Pancreas (tissue), 10 donors: ENCODE results near the gene GTPBP1. TPM values are rescaled to one million over a fixed set of nuclear protein-coding genes. Genes with fewer than 3 reads are reported as not detected.

Source experiments
- ATAC-seq, 4 donors: fragments of 200-7000 bp; cut with Tn5 transposase; one replicate each; pipeline versions ENCODE4 v1.8.0 to v1.9.1; 2020; ENCODE audit warnings: mild to moderate bottlenecking in 4 of 4, moderate library complexity in 4 of 4
- DNase-seq, 6 donors: peaks; one replicate each; pipeline ENCODE4 v3.0.0-alpha.2; 2020
- FAIRE-seq: peaks from 2 replicates; lab custom pipeline; 2012; peaks lifted over from hg19 to GRCh38; lab: Jason Lieb, UNC
- H3K27ac ChIP-seq, 4 donors: fragments of 200-600 bp; sonication (generic); 1 replicate in 3 of 4; 2 replicates in 1 of 4; pipeline versions ENCODE4 v1.5.0 to v1.8.0; 2020
- H3K27me3 ChIP-seq, 4 donors: fragments of 200-600 bp; one replicate each; pipeline ENCODE4 v1.8.0; 2021
- H3K36me3 ChIP-seq, 3 donors: fragments of 200-600 bp; sonication (generic) in 1 of 3; one replicate each; pipeline versions ENCODE4 v1.5.0 to v1.8.0; 2020 to 2021
- H3K4me1 ChIP-seq, 3 donors: fragments of 200-600 bp; one replicate each; pipeline ENCODE4 v1.8.0; 2021
- H3K4me3 ChIP-seq, 4 donors: fragments of 200-600 bp; sonication (generic) in 2 of 4; one replicate each; pipeline versions ENCODE4 v1.5.0 to v1.8.0; 2020 to 2021
- H3K9me3 ChIP-seq, 4 donors: fragments of 200-600 bp; one replicate each; pipeline ENCODE4 v1.8.0; 2021
- WGBS, 2 donors: extraction: QIAGEN DNeasy Blood & Tissue Kit; methylation state at CpG; one replicate each; pipeline ENCODE4 v1.1.7; 2013; 5-methylcytosine and 5-hydroxymethylcytosine counted together
- intact Hi-C, 3 donors: fragments of 100-400 bp; cut with DNase I; formaldehyde crosslinking; loops; one replicate each; pipeline versions ENCODE4 v1.11.1 to v1.14.2; 2022
- polyA plus RNA-seq, 2 donors: library from polyadenylated mRNA; stranded (reverse); fragments of 200-250 nt; gene quantifications; one replicate each; pipeline ENCODE4 v1.2.3, GENCODE V29; 2013
- total RNA-seq, 6 donors: library from RNA; stranded (reverse); fragmentation: NEBNext Ultra II Directional in 4 of 6; extraction: Animal tissue kit (Norgen Biotek cat#: 25700) in 4 of 6; gene quantifications; one replicate each; pipeline versions ENCODE4 v1.2.1 to v1.2.4, GENCODE V29; 2021 to 2023
- TF ChIP-seq, protein P1 (sequence below), 4 donors: fragments of 200-600 bp; sonication (generic) in 3 of 4; IDR thresholded peaks; one replicate each; pipeline versions ENCODE4 v1.5.0 to v1.8.0; 2021; ENCODE audit warnings: antibody characterized with exemption in 4 of 4
- donor health status: healthy with polysubstance abuse.
- donor health status: DM: no; HTN: no; CAD: no; lungs with moderate emphysema.
- donor health status: DM: no; HTN: no; CAD: no.
- donor health status: control.
- donor health status: control.
- donor health status: Bipolar disorder and iron deficiency.
- donor health status: DM: yes; HTN: yes; CAD: no.
- donor health status: DM: no; HTN: no; CAD: no.
- donor health status: DM: no; HTN: no; CAD: no.
- donor health status: DM: yes; HTN: yes; CAD: no.

Gene GTPBP1
- total and polyA plus RNA-seq, 8 donors, result 14.7 to 36.0 (median 28.3) TPM

DNA sequence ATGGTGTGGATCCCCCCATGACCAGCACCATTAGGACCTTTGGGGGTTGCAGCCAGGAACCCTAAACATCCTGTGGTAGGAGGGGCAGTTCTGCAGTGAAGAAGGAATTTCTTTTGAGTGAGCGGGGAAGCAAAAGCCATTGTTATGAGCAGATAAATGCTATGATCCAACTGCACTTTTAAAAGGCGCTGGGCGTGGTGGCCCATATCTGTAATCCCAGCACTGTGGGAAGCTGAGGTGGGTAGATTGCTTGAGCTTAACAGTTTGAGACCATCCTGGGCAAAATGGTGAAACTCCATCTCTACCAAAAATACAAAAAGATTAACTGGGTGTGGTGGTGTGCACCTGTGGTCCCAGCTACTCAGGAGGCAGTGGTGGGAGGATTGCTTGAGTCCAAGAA is 29.9 kb upstream of the GTPBP1 start:
- TF ChIP-seq, protein P1, sequence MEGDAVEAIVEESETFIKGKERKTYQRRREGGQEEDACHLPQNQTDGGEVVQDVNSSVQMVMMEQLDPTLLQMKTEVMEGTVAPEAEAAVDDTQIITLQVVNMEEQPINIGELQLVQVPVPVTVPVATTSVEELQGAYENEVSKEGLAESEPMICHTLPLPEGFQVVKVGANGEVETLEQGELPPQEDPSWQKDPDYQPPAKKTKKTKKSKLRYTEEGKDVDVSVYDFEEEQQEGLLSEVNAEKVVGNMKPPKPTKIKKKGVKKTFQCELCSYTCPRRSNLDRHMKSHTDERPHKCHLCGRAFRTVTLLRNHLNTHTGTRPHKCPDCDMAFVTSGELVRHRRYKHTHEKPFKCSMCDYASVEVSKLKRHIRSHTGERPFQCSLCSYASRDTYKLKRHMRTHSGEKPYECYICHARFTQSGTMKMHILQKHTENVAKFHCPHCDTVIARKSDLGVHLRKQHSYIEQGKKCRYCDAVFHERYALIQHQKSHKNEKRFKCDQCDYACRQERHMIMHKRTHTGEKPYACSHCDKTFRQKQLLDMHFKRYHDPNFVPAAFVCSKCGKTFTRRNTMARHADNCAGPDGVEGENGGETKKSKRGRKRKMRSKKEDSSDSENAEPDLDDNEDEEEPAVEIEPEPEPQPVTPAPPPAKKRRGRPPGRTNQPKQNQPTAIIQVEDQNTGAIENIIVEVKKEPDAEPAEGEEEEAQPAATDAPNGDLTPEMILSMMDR (IDR thresholded peaks at IDR 0.05), result no peak
- H3K27ac ChIP-seq, result no peak overlapping the region
- FAIRE-seq, result no peak

DNA sequence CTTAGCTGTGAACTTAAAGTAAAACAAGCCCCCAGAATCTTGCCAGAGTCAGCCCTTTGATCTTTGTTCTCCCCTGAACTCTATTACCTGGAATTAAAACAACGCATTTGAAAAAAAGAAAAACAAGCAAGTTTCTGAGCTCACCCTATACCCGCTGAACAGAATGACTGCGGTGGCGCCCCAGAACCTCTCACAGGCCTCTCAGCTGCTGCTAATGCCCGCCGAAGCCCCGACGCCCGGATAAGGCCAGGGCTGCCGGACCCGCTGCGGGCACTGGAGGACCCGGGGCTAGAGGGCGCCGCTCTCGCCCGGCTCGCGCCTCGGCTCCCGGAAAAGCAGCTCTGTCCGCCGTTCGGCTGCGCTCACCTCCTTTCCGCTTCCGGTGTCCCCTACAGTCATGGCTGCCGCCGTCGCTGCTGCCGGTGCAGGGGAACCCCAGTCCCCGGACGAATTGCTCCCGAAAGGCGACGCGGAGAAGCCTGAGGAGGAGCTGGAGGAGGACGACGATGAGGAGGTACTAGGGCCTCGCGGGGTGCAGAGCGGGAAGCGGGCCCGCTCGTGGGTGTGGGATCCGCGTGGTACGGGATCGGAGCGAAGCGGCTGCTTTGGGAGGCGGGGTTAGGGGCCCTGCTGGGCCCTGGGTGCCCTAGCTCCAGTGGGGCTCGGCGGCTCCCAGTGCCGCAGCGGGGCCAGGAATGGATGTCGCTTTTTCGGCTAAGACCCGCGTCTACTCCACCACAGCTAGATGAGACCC is 24.0 kb upstream of the GTPBP1 start, which contains the start of gene TOMM22:
Gene TOMM22 (plus strand): TSS at position 376 of the 754 bp plus-strand sequence. CDS start 22 bp downstream, at position 398.
- Histone ChIP-seq H3K4me3 (peak within 1 kb of the TSS; percentile 88 to 98 (median 94)), H3K27ac (peak within 1 kb of the TSS; percentile 43 to 62 (median 58)), H3K4me1 (peaks cover 0 to 8% (median 4%) of the 10 kb centered on the region in 3 donors), H3K36me3 (peaks cover 0 to 18% (median 0%) of the 10 kb centered on the region in 3 donors), H3K9me3 (no peaks in the 10 kb centered on the region), H3K27me3 (no peaks in the 10 kb centered on the region)
- FAIRE-seq (no peak), ATAC-seq (peak; percentile 99 to 100 (median 100)), DNase-seq (peak; percentile 83 to 97 (median 88))
- TF ChIP-seq, protein P1 (IDR thresholded peaks at IDR 0.05), result peak in 1 of 4 donors; percentile 25
- WGBS, 2 donors, result 1% methylated on average over 60 of the region's 60 CpGs
- intact Hi-C loops, result no loop called here

More for the DNA sequence above, 29.9 kb upstream of the GTPBP1 start:
- no peak for ATAC-seq
- intact Hi-C loops, result no loop called here
- no peaks in the 10 kb centered on the region for H3K9me3 ChIP-seq
- no peaks in the 10 kb centered on the region for H3K27me3 ChIP-seq
- DNase-seq, result no peak
- H3K4me1 ChIP-seq, result no peaks in the 10 kb centered on the region
- no peak overlapping the region for H3K4me3 ChIP-seq
- 93 to 95% methylated on average over 3 of the region's 3 CpGs for WGBS, 2 donors
- H3K36me3 ChIP-seq, result peaks cover 0 to 19% (median 5%) of the 10 kb centered on the region in 3 donors

DNA sequence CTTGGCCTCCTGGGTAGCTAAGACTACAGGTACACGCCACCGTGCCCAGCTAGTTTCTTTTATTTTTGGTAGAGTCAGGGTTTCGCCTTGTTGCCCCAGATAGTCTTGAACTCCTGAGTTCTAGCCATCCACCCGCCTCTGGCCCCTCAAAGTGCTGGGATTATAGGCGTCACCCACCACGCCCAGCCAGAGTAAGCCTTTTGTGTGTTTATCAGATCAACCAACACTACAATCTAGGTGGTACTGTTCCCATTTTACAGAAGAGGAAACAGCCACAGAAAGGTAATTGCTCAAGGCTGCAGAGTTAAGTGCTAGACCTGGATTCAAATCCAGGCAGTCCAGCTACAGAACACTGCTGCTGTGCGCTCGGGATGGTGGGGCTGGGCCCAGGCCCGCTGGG is 20.8 kb upstream of the GTPBP1 start:
- 93 to 96% methylated on average over 9 of the region's 9 CpGs for WGBS, 2 donors
- peaks cover 0 to 40% (median 15%) of the 10 kb centered on the region in 3 donors for H3K36me3 ChIP-seq
- FAIRE-seq (no peak), DNase-seq (no peak), ATAC-seq (no peak)
- H3K27me3 ChIP-seq, result no peaks in the 10 kb centered on the region
- no peak overlapping the region for H3K27ac ChIP-seq
- no peaks in the 10 kb centered on the region for H3K9me3 ChIP-seq
- TF ChIP-seq, protein P1 (IDR thresholded peaks at IDR 0.05), result no peak
- intact Hi-C loops, result no loop called here
- no peak overlapping the region for H3K4me3 ChIP-seq
- H3K4me1 ChIP-seq, result peaks cover 0 to 8% (median 4%) of the 10 kb centered on the region in 3 donors

DNA sequence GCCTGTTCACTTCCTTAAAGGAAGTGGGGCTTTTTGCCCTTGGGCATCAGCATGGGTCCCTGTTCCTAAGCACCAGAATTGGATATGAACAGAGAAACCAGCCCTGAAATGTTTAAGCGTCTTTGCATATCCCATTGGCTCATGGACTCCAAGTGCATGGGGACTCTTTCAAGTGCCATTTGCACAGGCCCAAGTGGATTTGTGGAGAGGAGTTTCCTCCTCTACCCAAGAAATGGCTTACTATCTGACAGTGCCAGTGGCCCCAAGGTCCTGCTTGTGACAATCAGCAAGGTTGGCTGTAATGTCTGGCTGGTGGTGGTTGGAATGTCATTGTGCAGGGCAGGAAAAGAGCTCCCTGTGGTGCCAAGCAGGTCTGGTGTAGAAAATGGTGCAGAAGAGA is 20.0 kb upstream of the GTPBP1 start:
- TF ChIP-seq, protein P1 (IDR thresholded peaks at IDR 0.05), result no peak
- WGBS, 2 donors, result 89 to 96% methylated on average over 1 of the region's 1 CpG
- Histone ChIP-seq H3K27me3 (no peaks in the 10 kb centered on the region), H3K27ac (no peak overlapping the region), H3K9me3 (no peaks in the 10 kb centered on the region), H3K4me3 (no peak overlapping the region), H3K4me1 (peaks cover 0 to 8% (median 4%) of the 10 kb centered on the region in 3 donors), H3K36me3 (peaks cover 0 to 40% (median 15%) of the 10 kb centered on the region in 3 donors)
- DNase-seq (no peak), FAIRE-seq (no peak), ATAC-seq (no peak)
- intact Hi-C loops, result no loop called here

DNA sequence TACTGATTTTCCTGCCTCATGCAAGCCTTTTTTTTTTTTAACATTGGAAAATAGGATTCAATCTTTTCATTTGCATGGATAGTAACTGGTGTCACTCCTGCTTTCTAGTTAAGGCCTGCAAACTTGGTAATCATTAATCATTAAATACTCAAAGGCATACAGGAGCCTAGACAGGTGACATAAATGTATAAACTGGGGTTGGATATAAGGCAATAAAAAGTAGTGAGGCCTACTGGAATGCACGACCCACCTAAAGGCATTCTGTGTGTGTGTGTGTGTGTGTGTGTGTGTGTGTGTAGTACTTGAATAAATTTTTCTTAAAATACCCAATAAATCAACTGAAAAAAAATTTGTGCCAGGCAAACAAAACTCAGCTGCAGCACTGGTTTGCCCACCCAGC is 16.1 kb upstream of the GTPBP1 start:
- Histone ChIP-seq H3K4me3 (no peak overlapping the region), H3K27ac (no peak overlapping the region), H3K36me3 (peaks cover 0 to 34% (median 15%) of the 10 kb centered on the region in 3 donors), H3K9me3 (no peaks in the 10 kb centered on the region), H3K4me1 (no peaks in the 10 kb centered on the region), H3K27me3 (no peaks in the 10 kb centered on the region)
- intact Hi-C loops, result no loop called here
- FAIRE-seq (no peak), DNase-seq (no peak), ATAC-seq (no peak)
- TF ChIP-seq, protein P1 (IDR thresholded peaks at IDR 0.05), result no peak
- 46 to 48% methylated on average over 1 of the region's 1 CpG for WGBS, 2 donors
